ENCODE measurements around the gene GLG1.
"Not testable (repeated sequence)": the region's sequence is repeated elsewhere in the genome, so short reads cannot be mapped to it uniquely, and the experiment has no call there.

GLG1 gene

GRCh38 chr16:74443624-74444346 lies 163.1 kb downstream of the GLG1 start:
- DNase-seq (ENCODE audit: low read depth in 2 of 2): not testable (repeated sequence)

DNA sequence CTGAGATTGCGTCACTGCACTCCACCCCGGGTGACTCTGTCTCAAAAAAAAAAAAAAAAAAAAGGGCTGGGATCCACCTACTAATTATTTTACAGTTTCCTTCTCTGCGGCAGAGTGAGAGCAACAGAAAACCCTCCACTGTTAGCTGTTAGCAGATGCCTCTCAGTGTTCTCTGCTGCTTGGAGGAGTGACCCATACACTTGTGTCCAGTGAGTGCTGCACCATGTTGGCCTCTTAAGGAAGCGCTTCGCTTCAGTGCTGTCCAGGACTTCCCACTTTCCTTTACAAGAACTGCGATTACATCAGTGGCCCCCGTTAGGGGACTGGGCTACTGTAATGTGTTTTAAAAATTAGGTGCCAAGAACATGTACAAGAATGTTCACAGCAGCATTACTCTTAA lies 167.2 kb downstream of the GLG1 start:
- DNase-seq (ENCODE audit: low read depth in 2 of 2): no peak

GRCh38 chr16:74438492-74438979 lies 168.4 kb downstream of the GLG1 start:
- no peak for DNase-seq (ENCODE audit: low read depth in 2 of 2)

- no peak for DNase-seq (ENCODE audit: low read depth in 2 of 2)
Measured at GRCh38 chr16:74431516-74431915, 175.4 kb downstream of the GLG1 start.

DNA sequence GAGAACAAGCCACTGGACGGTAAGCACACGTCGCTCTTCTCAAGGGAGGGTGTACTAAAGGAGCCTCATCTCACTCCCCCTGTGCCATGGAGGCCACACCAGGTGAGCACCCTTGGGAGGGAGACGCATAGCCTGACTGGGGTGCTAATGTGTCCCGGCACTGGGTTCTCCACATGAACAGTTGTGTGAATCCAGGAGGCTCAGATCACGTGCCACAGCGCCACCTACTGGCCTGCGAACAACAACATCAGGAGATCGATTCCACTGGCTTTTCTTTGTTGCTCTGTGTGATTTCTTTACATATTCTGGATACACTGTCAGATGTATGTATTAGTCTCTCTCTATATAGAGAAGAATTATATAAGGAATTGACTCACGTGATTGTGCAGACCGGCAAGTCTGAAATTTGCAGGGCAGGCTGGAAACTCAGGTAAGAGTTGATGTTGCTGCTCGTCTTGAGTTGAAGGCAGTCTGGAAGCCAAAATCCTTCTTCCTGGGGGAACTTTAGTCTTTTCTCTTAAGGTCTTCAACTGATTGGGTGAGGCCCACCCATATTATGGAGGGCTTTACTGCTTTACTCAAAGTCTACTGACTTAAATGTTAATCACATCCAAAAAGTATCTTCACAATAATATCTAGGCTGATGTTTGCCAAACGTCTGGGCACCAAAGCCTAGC lies 176.7 kb downstream of the GLG1 start:
- DNase-seq (ENCODE audit: low read depth in 2 of 2): peak; percentile 8 to 21

DNA sequence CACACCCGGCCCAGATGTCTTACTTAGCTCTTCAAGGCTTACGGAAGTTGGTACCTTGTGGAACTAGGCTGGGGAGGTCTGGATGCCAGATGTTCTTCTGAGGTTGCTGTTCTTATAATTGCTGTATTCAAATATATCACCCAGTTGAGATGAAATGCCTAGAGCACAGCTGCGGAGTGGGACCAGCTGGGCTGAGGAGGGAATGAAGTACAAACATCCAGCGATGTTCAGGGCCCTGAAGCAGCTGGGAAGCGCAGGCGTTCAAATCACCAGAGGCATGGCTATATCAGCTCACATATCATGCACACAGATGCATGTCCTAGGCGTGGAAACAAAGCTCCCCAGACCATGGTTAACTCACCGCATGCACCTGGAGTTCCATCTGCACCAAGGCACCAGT lies 178.4 kb downstream of the GLG1 start:
- DNase-seq (ENCODE audit: low read depth in 2 of 2): not testable (repeated sequence)

DNA sequence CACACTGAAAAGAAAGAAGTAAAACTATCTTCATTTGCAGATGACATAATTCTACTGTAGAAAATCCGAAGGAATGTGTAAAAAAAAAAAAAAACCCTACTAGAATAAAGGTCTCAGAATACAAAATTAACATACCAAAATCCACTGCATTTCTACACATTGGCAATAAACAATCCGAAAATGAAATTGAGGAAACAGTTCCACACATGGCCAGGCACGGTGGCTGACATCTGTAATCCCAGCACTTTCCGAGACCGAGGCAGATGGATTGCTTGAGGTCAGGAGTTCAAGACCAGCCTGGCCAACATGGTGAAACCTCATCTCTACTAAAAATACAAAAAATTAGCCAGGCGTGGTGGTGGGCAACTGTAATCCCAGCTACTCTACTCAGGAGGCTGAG lies 181.2 kb downstream of the GLG1 start:
- DNase-seq (ENCODE audit: low read depth in 2 of 2): not testable (repeated sequence)

- DNase-seq (ENCODE audit: low read depth in 2 of 2): not testable (repeated sequence)
Measured at GRCh38 chr16:74423721-74424120, 183.2 kb downstream of the GLG1 start.

- not testable (repeated sequence) for DNase-seq (ENCODE audit: low read depth in 2 of 2)
Measured at GRCh38 chr16:74422086-74422485, 184.8 kb downstream of the GLG1 start.

GRCh38 chr16:74421482-74421785 lies 185.5 kb downstream of the GLG1 start:
- DNase-seq (ENCODE audit: low read depth in 2 of 2): not testable (repeated sequence)

GRCh38 chr16:74420612-74421481 lies 186.1 kb downstream of the GLG1 start, which contains the start of gene CLEC18B:
CLEC18B (minus strand) TSS chr16:74421478; CDS start chr16:74421270, 208 bp downstream.
- not testable (repeated sequence) for DNase-seq (ENCODE audit: low read depth in 2 of 2)

DNA sequence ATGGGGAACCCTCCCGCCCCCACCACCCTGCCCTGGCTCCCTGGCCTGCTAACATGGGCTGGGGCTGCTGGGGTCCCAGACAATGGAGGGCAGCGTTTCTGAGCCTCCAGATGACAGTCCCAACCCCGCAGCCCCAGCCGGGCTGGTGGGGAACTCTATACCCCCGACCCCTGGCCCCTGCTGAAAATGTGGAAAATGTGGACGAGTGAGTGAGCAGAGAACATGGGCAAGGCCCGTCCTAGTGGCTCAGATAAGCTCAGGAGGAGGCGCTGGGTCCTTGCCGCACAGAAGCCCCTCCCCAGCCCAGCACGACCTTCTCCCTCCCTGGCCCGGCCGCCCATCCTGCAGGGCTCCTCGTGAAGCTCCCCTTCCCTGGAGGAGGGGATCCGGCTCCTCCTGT lies 187.1 kb downstream of the GLG1 start:
- not testable (repeated sequence) for DNase-seq (ENCODE audit: low read depth in 2 of 2)

GRCh38 chr16:74417897-74418296 lies 189.0 kb downstream of the GLG1 start:
- DNase-seq (ENCODE audit: low read depth in 2 of 2): not testable (repeated sequence)

GRCh38 chr16:74413920-74414319 lies 193.0 kb downstream of the GLG1 start:
- DNase-seq (ENCODE audit: low read depth in 2 of 2): not testable (repeated sequence)

DNA sequence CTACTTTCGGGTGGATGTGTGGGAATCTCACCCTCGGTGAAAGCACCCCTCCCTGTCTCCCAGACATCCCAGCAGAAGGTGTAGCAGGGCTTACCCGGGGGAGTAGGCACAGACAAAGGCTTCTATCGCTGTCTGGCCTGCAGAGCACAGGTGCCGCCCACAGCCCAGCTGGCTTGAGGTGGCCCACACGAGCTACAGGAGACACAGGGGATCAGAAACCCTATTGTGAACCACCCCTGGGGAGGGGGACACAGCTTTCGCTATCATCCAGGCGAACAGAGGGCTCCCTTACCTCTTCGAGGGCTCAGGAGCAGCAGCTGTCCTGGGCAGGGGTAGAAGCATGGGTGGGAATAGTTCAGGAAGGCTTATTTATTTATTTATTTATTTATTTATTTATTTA lies 193.4 kb downstream of the GLG1 start:
- DNase-seq (ENCODE audit: low read depth in 2 of 2): not testable (repeated sequence)

DNA sequence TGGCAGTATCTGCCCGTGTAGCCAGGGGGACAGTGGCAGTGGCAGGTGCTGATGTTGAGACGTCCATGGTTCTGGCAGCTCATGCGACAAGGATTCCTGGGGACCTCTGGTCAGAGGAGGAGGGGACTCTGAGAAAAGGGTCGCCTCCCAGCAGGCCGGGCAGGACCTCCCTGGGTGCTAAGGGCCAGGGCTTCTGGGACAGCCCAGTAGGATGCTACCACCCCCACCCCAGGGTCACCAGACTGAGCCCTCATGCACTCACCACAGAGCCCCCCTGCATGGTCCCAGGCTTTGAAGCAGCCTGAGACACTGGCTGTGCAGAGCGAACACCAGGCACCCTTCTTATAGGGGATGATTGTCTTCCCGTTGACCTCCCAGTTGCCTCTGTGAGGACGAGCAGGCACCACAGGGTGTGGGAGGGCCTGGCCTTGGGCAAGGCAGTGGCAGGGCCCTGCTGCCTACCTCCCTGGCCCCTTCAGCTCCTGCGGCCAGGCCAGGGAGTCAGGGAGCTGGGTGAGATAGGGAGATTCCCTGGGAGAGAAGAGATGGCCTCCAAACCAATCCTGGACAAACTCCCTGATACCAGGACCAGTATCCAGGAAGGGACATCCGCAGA lies 194.0 kb downstream of the GLG1 start:
- DNase-seq (ENCODE audit: low read depth in 2 of 2): not testable (repeated sequence)

GRCh38 chr16:74412138-74412774 lies 194.7 kb downstream of the GLG1 start:
- not testable (repeated sequence) for DNase-seq (ENCODE audit: low read depth in 2 of 2)

DNA sequence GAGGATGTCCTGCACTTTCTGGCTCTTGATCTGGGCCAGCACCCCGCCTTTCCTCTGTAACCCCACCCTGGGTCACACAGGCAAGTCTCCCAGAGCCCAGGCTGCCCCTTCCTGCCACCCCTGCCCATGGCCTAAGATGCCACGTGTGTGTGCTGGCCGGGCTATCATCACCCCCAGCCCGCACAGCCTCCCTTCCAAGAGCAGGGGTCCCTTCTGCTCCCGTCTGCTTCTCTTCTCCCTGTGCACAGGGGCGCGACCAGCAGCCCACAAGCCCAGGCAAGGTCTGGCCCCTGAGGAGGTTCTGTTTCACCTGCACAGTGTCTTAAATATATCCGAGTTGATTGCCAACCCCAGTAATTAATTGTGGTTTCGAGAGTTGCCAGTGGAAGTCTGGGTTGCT lies 195.9 kb downstream of the GLG1 start:
- not testable (repeated sequence) for DNase-seq (ENCODE audit: low read depth in 2 of 2)

DNA sequence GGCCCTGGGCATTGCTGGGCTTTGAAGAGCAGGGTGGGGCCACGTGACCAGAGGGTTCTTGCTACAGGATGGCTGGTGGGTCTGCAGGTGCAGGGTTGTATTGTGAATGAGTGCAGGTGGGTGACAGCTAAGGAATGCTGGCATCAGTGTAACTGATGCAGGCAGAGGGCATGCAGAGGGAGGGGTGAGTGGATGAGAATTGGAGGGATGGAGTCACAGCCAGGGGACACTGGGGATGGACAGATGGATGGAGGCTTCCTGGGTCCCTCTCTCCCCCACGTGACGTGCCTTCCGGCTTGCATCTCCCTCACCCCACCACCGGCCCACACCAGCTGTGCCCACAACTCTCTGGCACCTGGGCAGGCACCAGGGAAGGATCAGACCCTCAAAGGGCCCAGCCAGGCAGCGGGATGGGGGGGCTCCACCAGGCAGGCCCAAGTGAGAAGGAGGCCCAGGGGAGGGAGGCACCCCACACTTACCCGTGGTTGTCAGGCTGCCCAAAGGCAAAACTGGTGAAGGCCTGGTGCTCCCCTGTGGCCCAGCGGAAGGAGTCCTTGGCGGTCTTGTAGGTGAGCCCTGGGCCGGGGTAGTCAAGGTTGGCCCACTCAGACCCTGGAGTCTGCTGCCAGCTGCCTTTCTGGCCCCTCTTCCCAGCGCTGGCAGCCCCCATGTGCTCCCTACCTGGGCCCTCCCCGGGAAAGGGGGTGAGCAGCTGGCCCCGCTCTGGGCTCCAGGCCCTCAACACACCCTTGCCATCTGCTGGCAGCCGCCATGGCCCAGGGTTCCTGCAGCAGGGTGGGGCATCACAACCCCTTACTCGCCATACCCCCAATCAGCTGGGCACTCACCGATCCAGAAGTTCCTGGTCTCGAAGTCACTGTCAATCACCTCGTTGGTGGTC lies 196.6 kb downstream of the GLG1 start:
- not testable (repeated sequence) for DNase-seq (ENCODE audit: low read depth in 2 of 2)

All from stimulated activated CD8-positive, alpha-beta memory T cell treated with anti-CD3 and anti-CD28 coated beads, Interleukin-2, amount 100 ng/mL, for 1 hour (primary cell).